Neutrophil (primary cell): ENCODE data around the gene CTXN1.

ENCODE experiments used
- H3K27ac ChIP-seq: fragments of 200-600 bp; sonication (generic); 2 replicates; pipeline ENCODE4 v1.5.1; 2016; ENCODE audit warnings: mild to moderate bottlenecking, moderate library complexity
- H3K27me3 ChIP-seq: fragments of 200-600 bp; sonication (generic); 2 replicates; pipeline ENCODE4 v1.6.0; 2016; ENCODE audit warnings: mild to moderate bottlenecking
- H3K36me3 ChIP-seq: fragments of 200-600 bp; sonication (generic); 2 replicates; pipeline ENCODE4 v1.5.1; 2017
- H3K4me1 ChIP-seq, 2 experiments: fragments of 200-600 bp in 1 of 2; sonication (generic) in 1 of 2; 1 replicate in 1 of 2; 2 replicates in 1 of 2; pipeline versions ENCODE4 v1.5.1 to v1.6.1; 2013 to 2016; ENCODE audit warnings: low read depth in 1 of 2, low read length in 1 of 2, mild to moderate bottlenecking in 1 of 2, moderate library complexity in 1 of 2; ENCODE audit not compliant: control insufficient read depth in 1 of 2, insufficient read depth in 1 of 2
- H3K4me3 ChIP-seq, 2 experiments: fragments of 200-600 bp in 1 of 2; sonication (generic) in 1 of 2; 1 replicate in 1 of 2; 2 replicates in 1 of 2; pipeline ENCODE4 v1.5.1; 2013 to 2016; ENCODE audit warnings: low read depth in 1 of 2, low read length in 1 of 2, mild to moderate bottlenecking in 1 of 2, moderate library complexity in 1 of 2
- H3K9me3 ChIP-seq: fragments of 200-600 bp; sonication (generic); 2 replicates; pipeline ENCODE4 v1.5.1; 2016
- CTCF ChIP-seq: fragments of 200-600 bp; sonication (generic); IDR thresholded peaks from 2 replicates; pipeline ENCODE4 v1.5.1; 2016; ENCODE audit warnings: antibody characterized with exemption

CTXN1 gene

GRCh38 chr19:7885818-7886217, 40.1 kb downstream of the CTXN1 start:
- H3K9me3 ChIP-seq = no peaks in the 10 kb centered on the region
- no peaks in the 10 kb centered on the region for H3K36me3 ChIP-seq
- peaks cover 62% of the 10 kb centered on the region for H3K27me3 ChIP-seq
- H3K27ac ChIP-seq = no peak overlapping the region
- H3K4me1 ChIP-seq = peaks cover 0 to 3% of the 10 kb centered on the region in 2 experiments
- no peak for TF ChIP-seq CTCF
- H3K4me3 ChIP-seq = no peak overlapping the region

GRCh38 chr19:7883796-7884570, 42.0 kb downstream of the CTXN1 start:
- Histone ChIP-seq H3K27ac (no peak overlapping the region), H3K9me3 (no peaks in the 10 kb centered on the region), H3K4me3 (no peak overlapping the region), H3K4me1 (peaks cover 0 to 3% of the 10 kb centered on the region in 2 experiments), H3K27me3 (peaks cover 46% of the 10 kb centered on the region), H3K36me3 (no peaks in the 10 kb centered on the region)
- TF ChIP-seq CTCF = no peak

DNA sequence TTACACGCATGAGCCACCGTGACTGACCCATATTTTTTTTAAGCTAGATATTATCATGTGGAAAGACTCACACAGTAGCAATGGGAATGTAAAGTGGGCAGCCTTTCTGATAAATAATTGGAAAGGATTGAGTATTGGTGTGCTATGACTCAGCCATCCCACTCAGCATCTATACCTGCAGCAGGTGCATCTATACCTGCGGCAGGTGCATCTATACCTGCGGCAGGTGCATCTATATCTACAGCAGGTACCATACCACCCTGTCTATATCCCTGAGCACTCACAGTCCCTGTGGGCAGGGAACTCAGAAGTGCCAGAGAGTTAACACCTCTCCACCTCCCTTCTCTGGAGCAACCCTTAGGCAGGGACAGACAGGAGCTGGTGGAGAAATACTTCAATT, 42.8 kb downstream of the CTXN1 start:
- Histone ChIP-seq H3K27ac (no peak overlapping the region), H3K9me3 (no peaks in the 10 kb centered on the region), H3K4me1 (peaks cover 0 to under 1% of the 10 kb centered on the region in 2 experiments), H3K27me3 (peaks cover 38% of the 10 kb centered on the region), H3K4me3 (no peak overlapping the region), H3K36me3 (no peaks in the 10 kb centered on the region)
- TF ChIP-seq CTCF = no peak

- TF ChIP-seq CTCF = no peak
- H3K27me3 ChIP-seq = peaks cover 33% of the 10 kb centered on the region
- no peak overlapping the region for H3K27ac ChIP-seq
Measured at GRCh38 chr19:7881910-7882309, 44.0 kb downstream of the CTXN1 start.

DNA sequence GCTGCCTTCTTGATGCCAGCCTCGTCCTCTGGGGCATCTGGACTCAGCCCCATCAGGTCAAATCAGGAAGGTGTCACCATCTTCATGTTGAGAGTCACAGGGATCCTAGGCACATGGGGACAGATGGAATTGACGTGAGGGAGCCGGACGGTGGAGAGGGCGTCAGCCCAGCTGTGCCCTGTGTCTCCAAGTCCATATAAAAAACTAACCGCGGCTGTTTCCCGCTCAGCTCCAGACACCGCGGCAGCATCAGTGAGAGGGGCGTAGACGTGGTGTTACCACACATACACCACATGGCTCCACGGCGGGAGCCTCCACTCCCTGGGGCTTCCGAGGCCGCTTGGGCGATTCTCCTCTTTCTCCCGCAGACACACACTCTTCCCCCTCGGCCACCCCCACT, 46.1 kb downstream of the CTXN1 start:
- Histone ChIP-seq H3K27me3 (peaks cover 39% of the 10 kb centered on the region), H3K27ac (no peak overlapping the region), H3K9me3 (no peaks in the 10 kb centered on the region), H3K36me3 (no peaks in the 10 kb centered on the region), H3K4me1 (no peaks in the 10 kb centered on the region), H3K4me3 (no peak overlapping the region)
- no peak for TF ChIP-seq CTCF

More at GRCh38 chr19:7881910-7882309, 44.0 kb downstream of the CTXN1 start:
- Histone ChIP-seq H3K4me1 (no peaks in the 10 kb centered on the region), H3K4me3 (no peak overlapping the region), H3K9me3 (no peaks in the 10 kb centered on the region), H3K36me3 (no peaks in the 10 kb centered on the region)
